Measurements from ENCODE around the gene EME2.

EME2 gene

DNA sequence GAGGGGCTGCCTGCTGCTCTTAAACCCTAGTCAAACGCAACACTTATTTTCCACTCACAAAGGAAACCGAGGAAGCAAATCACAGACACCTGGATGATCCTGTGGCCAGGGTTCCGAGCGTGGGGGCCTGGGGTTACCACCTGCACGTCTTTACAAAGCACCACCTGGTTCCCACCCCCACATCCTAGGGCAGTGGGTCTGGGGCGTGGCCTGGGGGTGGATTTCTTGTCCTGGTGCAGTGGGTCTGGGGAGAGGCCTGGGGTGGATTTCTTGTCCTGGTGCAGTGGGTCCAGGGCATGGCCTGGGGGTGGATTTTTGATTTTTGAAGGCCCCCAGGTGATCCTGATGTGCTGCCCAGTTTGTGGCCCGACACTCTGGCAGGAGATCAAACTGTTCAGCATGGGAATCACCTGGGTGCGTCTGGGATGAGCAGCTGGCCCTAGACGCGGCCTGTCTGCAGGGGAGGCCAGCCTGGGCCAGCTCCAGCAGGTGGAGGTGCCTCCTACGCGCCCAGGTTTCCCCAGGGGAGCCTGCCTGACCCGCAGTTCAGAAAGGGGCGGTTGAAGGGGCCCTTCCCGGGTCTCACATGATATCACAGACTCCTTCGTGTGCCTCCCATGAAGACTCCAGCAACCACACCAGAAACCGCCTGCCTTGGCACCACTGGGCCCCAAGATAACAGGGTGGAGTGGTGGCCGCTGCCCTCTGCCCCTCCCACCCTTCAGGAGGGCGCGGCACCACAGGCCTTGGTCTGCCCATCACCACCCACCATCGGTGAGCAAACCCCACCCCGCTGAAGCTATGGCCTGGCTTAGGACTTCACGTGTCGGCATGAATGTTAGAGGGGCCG, 47.7 kb downstream of the EME2 start:
- no peak for DNase-seq

DNA sequence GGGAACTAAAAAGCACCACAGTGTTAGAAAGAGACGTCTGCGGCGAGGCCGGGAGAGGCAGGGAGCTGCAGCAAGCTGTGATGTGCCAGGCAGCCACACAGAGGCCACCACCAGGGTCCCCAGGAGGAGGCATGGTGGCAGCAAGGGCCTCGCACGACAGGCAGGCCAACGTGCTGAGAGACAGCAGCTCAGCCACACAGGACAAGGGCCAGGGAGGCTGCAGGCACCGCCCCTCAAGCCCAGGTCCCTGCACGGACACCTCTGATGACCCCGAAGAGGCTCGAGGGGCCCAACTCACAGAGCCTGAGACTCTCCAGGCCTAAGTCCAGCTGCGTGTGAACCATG, 48.3 kb downstream of the EME2 start:
- no peak for DNase-seq

DNA sequence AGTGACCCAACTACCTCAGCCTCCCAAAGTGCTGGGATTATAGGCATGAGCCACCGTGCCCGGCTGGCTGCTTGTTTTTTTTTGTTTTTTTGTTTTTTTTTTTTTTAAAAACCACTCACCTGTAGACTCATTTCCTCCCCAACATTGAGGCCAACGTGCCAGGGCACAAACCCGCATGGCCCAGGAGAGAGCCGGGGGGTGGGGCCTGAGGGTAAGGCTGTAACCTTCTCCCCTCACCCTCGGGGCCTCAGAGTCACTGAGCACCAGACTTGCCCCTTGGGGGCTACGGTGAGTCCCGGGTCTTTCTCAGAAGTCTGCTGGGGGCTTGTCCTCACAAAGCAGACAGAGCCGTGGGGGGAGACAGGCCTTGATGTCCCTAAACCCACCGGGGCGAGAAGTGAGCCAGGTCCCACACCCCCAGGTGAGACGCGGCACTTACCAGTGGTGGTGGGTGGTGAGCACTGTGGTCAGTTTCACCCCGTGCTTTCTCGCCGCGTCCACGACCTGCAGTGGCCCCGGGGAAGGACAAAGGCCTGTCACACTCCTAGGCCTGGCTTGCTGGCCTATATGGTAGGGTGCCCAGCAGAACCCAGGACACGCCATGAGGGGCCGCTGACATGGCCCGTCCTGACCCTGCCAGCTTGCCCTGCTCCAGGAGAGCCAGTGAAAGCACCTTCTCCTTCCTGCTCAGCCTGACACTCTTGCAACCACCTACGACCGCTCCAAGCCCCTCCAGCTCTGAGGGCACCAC, 49.4 kb downstream of the EME2 start:
- DNase-seq, result no peak

DNA sequence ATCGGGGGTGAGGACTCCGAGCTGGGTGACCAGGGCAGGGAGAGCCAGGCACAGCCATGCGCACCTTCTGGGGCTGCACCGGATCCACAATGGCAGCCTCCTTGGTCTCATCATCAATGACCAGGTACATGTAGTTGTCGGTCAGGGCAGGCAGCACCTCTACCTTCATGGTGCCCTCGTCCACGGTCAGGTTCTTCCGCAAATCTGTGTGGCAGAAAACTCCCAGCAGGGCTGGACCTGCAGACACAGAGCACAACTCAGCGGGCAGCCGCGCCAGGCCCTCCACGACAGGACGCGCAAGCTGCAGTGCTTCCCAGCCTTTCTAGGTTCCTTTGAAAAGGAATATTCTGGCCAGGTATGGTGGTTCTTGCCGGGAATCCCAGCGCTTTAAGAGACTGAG, 50.2 kb downstream of the EME2 start:
- DNase-seq, result no peak

DNA sequence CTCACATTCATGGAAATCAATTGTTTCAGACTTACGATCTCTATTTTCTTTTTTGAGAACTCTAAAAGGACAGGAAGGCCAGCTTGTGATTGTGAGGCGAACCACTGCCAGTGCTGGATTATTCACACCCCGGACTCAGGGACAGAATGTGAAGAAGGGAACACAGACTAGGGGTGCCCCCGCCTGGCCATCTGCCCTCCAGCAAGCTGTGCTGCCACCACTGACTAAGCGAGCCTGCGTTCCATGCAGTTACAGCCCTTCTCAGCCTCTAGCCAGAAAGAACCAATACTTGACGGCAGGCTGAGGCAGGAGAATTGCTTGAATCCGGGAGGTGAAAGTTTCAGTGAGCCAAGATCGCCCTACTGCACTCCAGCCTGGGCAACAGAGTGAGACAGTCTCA, 51.2 kb downstream of the EME2 start:
- peak in 1 of 2 experiments; percentile 22 for DNase-seq

DNA sequence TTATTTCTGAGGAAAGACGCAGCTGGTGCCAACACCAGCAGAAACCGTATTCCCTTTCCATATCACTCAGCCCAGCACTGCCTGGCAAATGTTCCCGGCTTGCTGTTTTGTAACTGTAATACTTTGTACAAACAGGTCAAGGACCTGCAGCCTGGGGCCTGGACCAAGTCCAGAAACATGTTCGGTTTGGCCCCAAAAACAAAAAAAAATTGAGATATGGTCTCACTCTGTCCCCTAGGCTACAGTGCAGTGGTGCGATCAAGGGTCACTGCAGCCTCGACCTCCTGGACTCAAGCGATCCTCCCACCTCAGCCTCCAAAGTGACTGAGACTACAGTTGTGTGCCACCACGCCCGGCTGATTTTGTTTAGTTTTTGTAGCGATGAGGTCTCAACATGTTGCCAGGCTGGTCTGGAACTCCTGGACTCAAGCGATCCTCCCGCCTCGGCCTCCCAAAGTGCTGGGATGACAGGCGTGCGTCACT, 52.8 kb downstream of the EME2 start:
- DNase-seq, result no peak
